ENCODE data around the gene WDR86. TPM values are rescaled to one million over a fixed set of nuclear protein-coding genes. Genes with fewer than 3 reads are reported as not detected.

WDR86 gene
- total and polyA plus RNA-seq, 2 experiments from 2014 or later, result 9.1 to 59.1 TPM

DNA sequence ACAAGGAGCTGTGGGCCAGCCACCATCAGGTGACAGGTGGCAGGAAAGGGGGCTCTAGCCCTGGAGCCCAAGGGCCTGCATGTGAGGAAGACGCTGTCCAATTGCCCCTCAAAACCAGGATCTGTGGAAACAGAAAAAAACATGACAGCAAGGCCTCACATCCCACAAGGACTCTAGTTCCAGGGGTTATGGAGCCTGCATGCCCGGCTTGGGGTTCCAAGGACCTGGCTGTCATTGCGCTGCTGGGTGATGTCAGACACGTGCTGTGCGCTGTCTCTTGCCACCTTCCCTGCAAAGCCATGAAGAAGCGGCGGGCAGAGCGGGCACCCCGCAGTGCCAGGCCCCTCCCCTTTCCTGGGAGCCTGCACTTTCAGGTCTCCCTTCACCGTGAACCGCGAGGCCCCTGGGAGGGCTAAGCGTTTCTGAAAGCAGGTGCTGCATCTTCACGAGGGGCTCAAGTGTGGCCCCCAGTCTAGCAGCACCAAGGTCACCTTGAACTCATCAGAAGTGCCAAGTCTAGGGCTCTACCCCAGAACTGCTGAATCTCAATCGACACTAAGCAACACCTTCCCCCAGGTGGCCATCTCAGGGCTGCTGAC, 45.2 kb upstream of the WDR86 start:
- Mint-ChIP-seq H3K27ac (no peak overlapping the region), H3K4me3 (no peak overlapping the region), H3K27me3 (ENCODE audit: insufficient read depth, low read depth, poor library complexity) (peaks cover 19% of the 10 kb centered on the region), H3K4me1 (peaks cover 59% of the 10 kb centered on the region), H3K9me3 (peaks cover 31% of the 10 kb centered on the region), H3K36me3 (ENCODE audit: low read depth) (peaks cover 35% of the 10 kb centered on the region)
- H3K4me1 ChIP-seq (ENCODE audit: insufficient read depth), result peaks cover 46% of the 10 kb centered on the region
- no peak overlapping the region for H3K4me3 ChIP-seq
- H3K36me3 ChIP-seq (ENCODE audit: insufficient read depth), result no peaks in the 10 kb centered on the region
- TF ChIP-seq, protein P1, sequence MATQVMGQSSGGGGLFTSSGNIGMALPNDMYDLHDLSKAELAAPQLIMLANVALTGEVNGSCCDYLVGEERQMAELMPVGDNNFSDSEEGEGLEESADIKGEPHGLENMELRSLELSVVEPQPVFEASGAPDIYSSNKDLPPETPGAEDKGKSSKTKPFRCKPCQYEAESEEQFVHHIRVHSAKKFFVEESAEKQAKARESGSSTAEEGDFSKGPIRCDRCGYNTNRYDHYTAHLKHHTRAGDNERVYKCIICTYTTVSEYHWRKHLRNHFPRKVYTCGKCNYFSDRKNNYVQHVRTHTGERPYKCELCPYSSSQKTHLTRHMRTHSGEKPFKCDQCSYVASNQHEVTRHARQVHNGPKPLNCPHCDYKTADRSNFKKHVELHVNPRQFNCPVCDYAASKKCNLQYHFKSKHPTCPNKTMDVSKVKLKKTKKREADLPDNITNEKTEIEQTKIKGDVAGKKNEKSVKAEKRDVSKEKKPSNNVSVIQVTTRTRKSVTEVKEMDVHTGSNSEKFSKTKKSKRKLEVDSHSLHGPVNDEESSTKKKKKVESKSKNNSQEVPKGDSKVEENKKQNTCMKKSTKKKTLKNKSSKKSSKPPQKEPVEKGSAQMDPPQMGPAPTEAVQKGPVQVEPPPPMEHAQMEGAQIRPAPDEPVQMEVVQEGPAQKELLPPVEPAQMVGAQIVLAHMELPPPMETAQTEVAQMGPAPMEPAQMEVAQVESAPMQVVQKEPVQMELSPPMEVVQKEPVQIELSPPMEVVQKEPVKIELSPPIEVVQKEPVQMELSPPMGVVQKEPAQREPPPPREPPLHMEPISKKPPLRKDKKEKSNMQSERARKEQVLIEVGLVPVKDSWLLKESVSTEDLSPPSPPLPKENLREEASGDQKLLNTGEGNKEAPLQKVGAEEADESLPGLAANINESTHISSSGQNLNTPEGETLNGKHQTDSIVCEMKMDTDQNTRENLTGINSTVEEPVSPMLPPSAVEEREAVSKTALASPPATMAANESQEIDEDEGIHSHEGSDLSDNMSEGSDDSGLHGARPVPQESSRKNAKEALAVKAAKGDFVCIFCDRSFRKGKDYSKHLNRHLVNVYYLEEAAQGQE (IDR thresholded peaks at IDR 0.05; ENCODE audit: unreplicated experiment), result no peak
- no peak for TF ChIP-seq POLR2AphosphoS5 (IDR thresholded peaks at IDR 0.05; ENCODE audit: low read depth)
- TF ChIP-seq JUNB (IDR thresholded peaks at IDR 0.05; ENCODE audit: unreplicated experiment), result no peak
- no peak for TF ChIP-seq ZNF114 (CRISPR knock-in tag; IDR thresholded peaks at IDR 0.05)
- TF ChIP-seq EZH2phosphoT487 (IDR thresholded peaks at IDR 0.05; ENCODE audit: unreplicated experiment), result no peak
- H4K20me1 ChIP-seq (replicated peaks; ENCODE audit: insufficient read depth), result no peaks in the 10 kb centered on the region
- no peaks in the 10 kb centered on the region for H3K79me2 ChIP-seq (replicated peaks; ENCODE audit: insufficient read depth)
- no peak for ATAC-seq
- no peaks in the 10 kb centered on the region for H3K27me3 ChIP-seq (ENCODE audit: insufficient read depth)
- H2AFZ ChIP-seq, result no peak overlapping the region
- H3K4me2 ChIP-seq, result no peak overlapping the region
- H3K9me2 ChIP-seq (ENCODE audit: insufficient read depth), result peaks cover 3% of the 10 kb centered on the region; the same call in 1 of the 2 replicates
- no peak overlapping the region for H3K27ac ChIP-seq (ENCODE audit: low read depth)
- DNase-seq (ENCODE audit: low spot score), result no peak
- peaks cover 21% of the 10 kb centered on the region; the same call in 1 of the 2 replicates for H3F3A ChIP-seq (replicated peaks; ENCODE audit: low read depth)

DNA sequence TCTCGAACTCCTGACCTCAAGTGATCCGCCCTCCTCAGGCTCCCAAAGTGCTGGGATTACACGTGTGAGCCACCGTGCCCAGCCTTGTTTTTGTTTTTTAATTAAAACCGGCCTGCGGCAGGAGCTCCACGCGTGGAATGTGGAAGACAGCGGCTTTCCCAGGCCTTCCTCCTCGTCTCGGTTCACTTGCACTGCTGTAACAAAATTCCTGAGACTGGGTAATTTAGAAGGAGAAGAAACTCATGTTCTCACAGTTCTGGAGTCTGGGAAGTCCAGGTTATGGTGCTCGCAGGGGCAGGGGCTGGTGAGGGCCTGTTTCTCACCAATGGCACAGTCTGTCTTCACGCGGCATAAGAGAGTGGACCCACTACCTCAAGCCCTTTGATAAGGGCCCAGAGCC, 44.5 kb upstream of the WDR86 start:
- Histone ChIP-seq H3K4me3 (no peak overlapping the region), H3K79me2 (replicated peaks; ENCODE audit: insufficient read depth) (no peaks in the 10 kb centered on the region), H3K9me2 (ENCODE audit: insufficient read depth) (peaks cover 3% of the 10 kb centered on the region; the same call in 1 of the 2 replicates), H2AFZ (no peak overlapping the region), H3K27me3 (ENCODE audit: insufficient read depth) (no peaks in the 10 kb centered on the region), H3K27ac (ENCODE audit: low read depth) (no peak overlapping the region), H3K36me3 (ENCODE audit: insufficient read depth) (no peaks in the 10 kb centered on the region), H3F3A (replicated peaks; ENCODE audit: low read depth) (peaks cover 17% of the 10 kb centered on the region; the same call in 1 of the 2 replicates), H4K20me1 (replicated peaks; ENCODE audit: insufficient read depth) (no peaks in the 10 kb centered on the region), H3K4me1 (ENCODE audit: insufficient read depth) (peaks cover 40% of the 10 kb centered on the region), H3K4me2 (no peak overlapping the region)
- Mint-ChIP-seq H3K9me3 (peaks cover 27% of the 10 kb centered on the region), H3K27ac (no peak overlapping the region), H3K27me3 (ENCODE audit: insufficient read depth, low read depth, poor library complexity) (peaks cover 15% of the 10 kb centered on the region), H3K4me3 (no peak overlapping the region), H3K36me3 (ENCODE audit: low read depth) (peaks cover 31% of the 10 kb centered on the region), H3K4me1 (peaks cover 54% of the 10 kb centered on the region)
- ATAC-seq (no peak), DNase-seq (ENCODE audit: low spot score) (no peak)
- TF ChIP-seq CREB1 (CRISPR knock-in tag; IDR thresholded peaks at IDR 0.05; ENCODE audit: low read depth), result no peak
- TF ChIP-seq JUNB (IDR thresholded peaks at IDR 0.05; ENCODE audit: unreplicated experiment), result no peak
- no peak for TF ChIP-seq EZH2phosphoT487 (IDR thresholded peaks at IDR 0.05; ENCODE audit: unreplicated experiment)
- TF ChIP-seq EZH2 (IDR thresholded peaks at IDR 0.05; ENCODE audit: low read depth, unreplicated experiment), result no peak
- no peak for TF ChIP-seq NANOG (IDR thresholded peaks at IDR 0.05; ENCODE audit: borderline replicate concordance)
- TF ChIP-seq, protein P2, sequence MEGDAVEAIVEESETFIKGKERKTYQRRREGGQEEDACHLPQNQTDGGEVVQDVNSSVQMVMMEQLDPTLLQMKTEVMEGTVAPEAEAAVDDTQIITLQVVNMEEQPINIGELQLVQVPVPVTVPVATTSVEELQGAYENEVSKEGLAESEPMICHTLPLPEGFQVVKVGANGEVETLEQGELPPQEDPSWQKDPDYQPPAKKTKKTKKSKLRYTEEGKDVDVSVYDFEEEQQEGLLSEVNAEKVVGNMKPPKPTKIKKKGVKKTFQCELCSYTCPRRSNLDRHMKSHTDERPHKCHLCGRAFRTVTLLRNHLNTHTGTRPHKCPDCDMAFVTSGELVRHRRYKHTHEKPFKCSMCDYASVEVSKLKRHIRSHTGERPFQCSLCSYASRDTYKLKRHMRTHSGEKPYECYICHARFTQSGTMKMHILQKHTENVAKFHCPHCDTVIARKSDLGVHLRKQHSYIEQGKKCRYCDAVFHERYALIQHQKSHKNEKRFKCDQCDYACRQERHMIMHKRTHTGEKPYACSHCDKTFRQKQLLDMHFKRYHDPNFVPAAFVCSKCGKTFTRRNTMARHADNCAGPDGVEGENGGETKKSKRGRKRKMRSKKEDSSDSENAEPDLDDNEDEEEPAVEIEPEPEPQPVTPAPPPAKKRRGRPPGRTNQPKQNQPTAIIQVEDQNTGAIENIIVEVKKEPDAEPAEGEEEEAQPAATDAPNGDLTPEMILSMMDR (conservative IDR thresholded peaks at IDR 0.05; ENCODE audit: low read depth in 2 of 2), result no peak
- no peak for TF ChIP-seq POLR2AphosphoS5 (IDR thresholded peaks at IDR 0.05; ENCODE audit: low read depth)
- no peak for TF ChIP-seq ZNF114 (CRISPR knock-in tag; IDR thresholded peaks at IDR 0.05)
- TF ChIP-seq, protein P3, sequence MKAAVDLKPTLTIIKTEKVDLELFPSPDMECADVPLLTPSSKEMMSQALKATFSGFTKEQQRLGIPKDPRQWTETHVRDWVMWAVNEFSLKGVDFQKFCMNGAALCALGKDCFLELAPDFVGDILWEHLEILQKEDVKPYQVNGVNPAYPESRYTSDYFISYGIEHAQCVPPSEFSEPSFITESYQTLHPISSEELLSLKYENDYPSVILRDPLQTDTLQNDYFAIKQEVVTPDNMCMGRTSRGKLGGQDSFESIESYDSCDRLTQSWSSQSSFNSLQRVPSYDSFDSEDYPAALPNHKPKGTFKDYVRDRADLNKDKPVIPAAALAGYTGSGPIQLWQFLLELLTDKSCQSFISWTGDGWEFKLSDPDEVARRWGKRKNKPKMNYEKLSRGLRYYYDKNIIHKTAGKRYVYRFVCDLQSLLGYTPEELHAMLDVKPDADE (IDR thresholded peaks at IDR 0.05), result no peak
- TF ChIP-seq, protein P1 (IDR thresholded peaks at IDR 0.05; ENCODE audit: unreplicated experiment), result no peak
- TF ChIP-seq STAT1 (IDR thresholded peaks at IDR 0.05; ENCODE audit: unreplicated experiment), result no peak

Measured in GM23338 (cell line).